HCT116 (cell line): ENCODE results near the gene CYP4F12. TPM values are rescaled to one million over a fixed set of nuclear protein-coding genes. Genes with fewer than 3 reads are reported as not detected.

Source experiments
- ATAC-seq: fragments of 200-7000 bp; cut with Tn5 transposase; 2 replicates; pipeline ENCODE4 v1.9.1; 2020; ENCODE audit warnings: mild to moderate bottlenecking, moderate library complexity
- BruUV-seq: library from RNA; stranded (reverse); fragments of 400-500 nt; replicated peaks from 2 replicates; lab custom pipeline; 2021; lab: Mats Ljungman, UMichigan
- CTCF ChIA-PET: fragments of 300-600 bp; sonication (Branson Sonifier 250); formaldehyde crosslinking; loops from one replicate; lab custom pipeline; 2021; ENCODE audit warnings: antibody characterized with exemption; lab: Charles Lee
- POLR2A ChIA-PET: fragments of 300-600, 350-600 bp; sonication (Branson Sonifier 250); formaldehyde crosslinking; loops from one replicate; lab custom pipeline; 2021; ENCODE audit warnings: antibody characterized with exemption; lab: Charles Lee
- RAD21 ChIA-PET, 2 experiments: fragments of 300-600 bp; sonication (Branson Sonifier 250); formaldehyde crosslinking; loops; one replicate each; lab custom pipeline; 2023; ENCODE audit warnings: low total read pairs in 2 of 2; ENCODE audit not compliant: uncharacterized antibody in 2 of 2, unreplicated experiment in 2 of 2, low non-redundant PET in 1 of 2; lab: Charles Lee
- DNase-seq: peaks from one replicate; pipeline ENCODE4 v3.0.0-alpha.2; 2010; ENCODE audit warnings: low read depth, low spot score
- H2AFZ ChIP-seq: fragments of 200-600 bp; shearing (Covaris generic), sonication (generic); 2 replicates; pipeline ENCODE4 v1.6.1; 2017; ENCODE audit warnings: low read depth, mixed run types, mixed read lengths, antibody characterized with exemption, low read length; ENCODE audit not compliant: poor library complexity, severe bottlenecking
- H3K27ac ChIP-seq: 2 replicates; pipeline ENCODE4 v1.5.1; 2012; ENCODE audit warnings: low read depth, low read length
- H3K27me3 ChIP-seq: fragments of 200-600 bp; sonication (generic); 2 replicates; pipeline ENCODE4 v1.6.1; 2016; ENCODE audit warnings: mixed run types, low read length, mixed read lengths; ENCODE audit not compliant: insufficient read depth
- H3K36me3 ChIP-seq, 2 experiments: fragments of 200-500 bp in 1 of 2; fragments of 200-600 bp in 1 of 2; sonication (Bioruptor generic) in 1 of 2; sonication (generic) in 1 of 2; 2 replicates each; pipeline versions ENCODE4 v1.5.1 to v1.6.1; 2014 to 2016; ENCODE audit warnings: low read length in 2 of 2, inconsistent platforms in 1 of 2, mixed read lengths in 1 of 2, mixed run types in 1 of 2; ENCODE audit not compliant: insufficient read depth in 2 of 2, control insufficient read depth in 1 of 2
- H3K4me1 ChIP-seq, 2 experiments: fragments of 200-600 bp in 1 of 2; sonication (generic) in 1 of 2; 2 replicates each; pipeline versions ENCODE4 v1.5.1 to v1.6.1; 2012 to 2017; ENCODE audit warnings: low read length in 2 of 2, inconsistent platforms in 1 of 2, mild to moderate bottlenecking in 1 of 2, mixed read lengths in 1 of 2, mixed run types in 1 of 2, moderate library complexity in 1 of 2; ENCODE audit not compliant: insufficient read depth in 2 of 2, control insufficient read depth in 1 of 2
- H3K4me2 ChIP-seq: fragments of 200-600 bp; sonication (generic); 2 replicates; pipeline ENCODE4 v1.6.1; 2017; ENCODE audit warnings: mixed run types, low read length, mixed read lengths
- H3K4me3 ChIP-seq, 2 experiments: fragments of 200-600 bp in 1 of 2; sonication (generic) in 1 of 2; replicated peaks in 1 of 2; 2 replicates each; pipeline ENCODE4 v1.5.1; 2011 to 2016; ENCODE audit warnings: low read length in 2 of 2, control low read depth in 1 of 2, low read depth in 1 of 2, mild to moderate bottlenecking in 1 of 2, mixed read lengths in 1 of 2, mixed run types in 1 of 2
- H3K79me2 ChIP-seq: fragments of 200-600 bp; sonication (generic); 2 replicates; pipeline ENCODE4 v1.6.1; 2017; ENCODE audit warnings: mild to moderate bottlenecking, mixed run types, low read length, moderate library complexity, mixed read lengths; ENCODE audit not compliant: insufficient read depth
- H3K9ac ChIP-seq: fragments of 200-600 bp; sonication (generic); 2 replicates; pipeline ENCODE4 v1.6.1; 2016; ENCODE audit warnings: low read length, mixed read lengths
- H3K9me2 ChIP-seq: fragments of 200-600 bp; sonication (generic), shearing (Covaris generic); 2 replicates; pipeline ENCODE4 v1.6.1; 2017; ENCODE audit warnings: mixed run types, mild to moderate bottlenecking, moderate library complexity; ENCODE audit not compliant: insufficient read depth
- H3K9me3 ChIP-seq, 2 experiments: fragments of 200-500 bp in 1 of 2; fragments of 200-600 bp in 1 of 2; sonication (Bioruptor generic) in 1 of 2; sonication (generic) in 1 of 2; 2 replicates each; pipeline ENCODE4 v1.6.1; 2014 to 2017; ENCODE audit warnings: low read length in 2 of 2, mixed read lengths in 2 of 2, inconsistent platforms in 1 of 2, low read depth in 1 of 2, mild to moderate bottlenecking in 1 of 2, mixed run types in 1 of 2, moderate library complexity in 1 of 2; ENCODE audit not compliant: control insufficient read depth in 1 of 2, insufficient read depth in 1 of 2
- H4K20me1 ChIP-seq: fragments of 200-600 bp; sonication (generic), shearing (Covaris generic); 2 replicates; pipeline ENCODE4 v1.6.1; 2017; ENCODE audit warnings: mixed run types, mild to moderate bottlenecking, moderate library complexity; ENCODE audit not compliant: insufficient read depth
- CBX3 ChIP-seq: IDR thresholded peaks from 2 replicates; pipeline ENCODE4 v1.6.1; 2012; ENCODE audit warnings: low read depth
- CEBPB ChIP-seq: IDR thresholded peaks from 2 replicates; pipeline ENCODE4 v1.6.1; 2012; ENCODE audit warnings: low read depth
- EGR1 ChIP-seq: IDR thresholded peaks from 2 replicates; pipeline ENCODE4 v1.6.1; 2012; ENCODE audit warnings: low read depth
- ELF1 ChIP-seq: IDR thresholded peaks from 2 replicates; pipeline ENCODE4 v1.6.1; 2012; ENCODE audit warnings: low read depth, borderline replicate concordance
- EZH2phosphoT487 ChIP-seq: fragments of 200-600 bp; IDR thresholded peaks from 2 replicates; pipeline ENCODE4 v1.6.1; 2018; ENCODE audit warnings: antibody characterized with exemption, borderline replicate concordance
- FOSL1 ChIP-seq: IDR thresholded peaks from 2 replicates; pipeline ENCODE4 v1.6.1; 2012; ENCODE audit warnings: low read depth
- POLR2AphosphoS5 ChIP-seq: IDR thresholded peaks from 2 replicates; pipeline ENCODE4 v1.6.1; 2011; ENCODE audit warnings: mild to moderate bottlenecking, low read depth, low read length, moderate library complexity
- RAD21 ChIP-seq: IDR thresholded peaks from 2 replicates; pipeline ENCODE4 v1.6.1; 2012; ENCODE audit warnings: low read depth, mild to moderate bottlenecking
- SIN3A ChIP-seq: IDR thresholded peaks from 2 replicates; pipeline ENCODE4 v1.6.1; 2012; ENCODE audit warnings: low read depth
- SP1 ChIP-seq: IDR thresholded peaks from 2 replicates; pipeline ENCODE4 v1.6.1; 2012; ENCODE audit warnings: low read depth
- ZFX ChIP-seq: fragments of 450-650 bp; IDR thresholded peaks from 2 replicates; pipeline ENCODE4 v1.6.1; 2017
- intact Hi-C: fragments of 100-400 bp; cut with micrococcal nuclease; formaldehyde crosslinking; loops from 2 replicates; pipeline ENCODE4 v1.10.0; 2022
- total RNA-seq: library from RNA; stranded (reverse); gene quantifications from one replicate; pipeline ENCODE4 v1.2.1, GENCODE V29; 2021; ENCODE audit not compliant: unreplicated experiment
- TF ChIP-seq, protein P1 (sequence below): IDR thresholded peaks from 2 replicates; pipeline ENCODE4 v1.6.1; 2012
- TF ChIP-seq, protein P2 (sequence below): IDR thresholded peaks from 2 replicates; pipeline ENCODE4 v1.6.1; 2012

CYP4F12 gene
- total RNA-seq, 1 experiment from 2014 or later: 4.4 TPM

DNA sequence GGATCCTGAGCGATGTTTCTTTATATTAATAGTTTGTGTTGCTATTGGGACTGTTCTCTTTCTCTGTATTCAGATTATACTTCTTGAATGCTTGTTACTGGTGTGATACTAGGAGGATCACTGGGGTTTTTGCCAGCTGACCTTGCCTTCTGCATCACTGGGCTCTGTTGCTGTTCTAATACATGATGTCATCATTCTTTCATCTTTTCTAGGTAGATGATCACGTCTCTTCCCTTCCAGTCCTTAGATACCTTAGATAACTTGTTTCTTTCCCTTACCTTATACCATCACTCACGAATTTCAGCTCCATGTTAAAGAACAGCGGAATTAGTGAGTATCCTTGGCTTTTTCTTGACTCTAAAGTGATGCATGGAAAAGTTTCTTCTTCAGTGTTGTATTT lies 64.8 kb downstream of the CYP4F12 start, which contains the start of gene OR10H3:
Gene OR10H3, plus strand, starts transcription at position 264 of the 400 bp plus-strand sequence. CDS start 3,408 bp downstream, outside the sequence.
- no peak for DNase-seq
- ChIA-PET POLR2A (no interaction called here), CTCF (no interaction called here), RAD21 (no interaction called here)
- Histone ChIP-seq H3K4me2 (no peak within 1 kb of the TSS), H2AFZ (no peak within 1 kb of the TSS), H3K9ac (no peak within 1 kb of the TSS), H3K27ac (no peak within 1 kb of the TSS), H3K79me2 (no peaks in the 10 kb centered on the region), H3K9me2 (no peaks in the 10 kb centered on the region; the same call in 1 of the 2 replicates), H3K9me3 (peaks cover 14 to 28% of the 10 kb centered on the region in 2 experiments; a peak in 2 of 4 replicates), H4K20me1 (no peaks in the 10 kb centered on the region; the same call in 1 of the 2 replicates), H3K27me3 (no peaks in the 10 kb centered on the region), H3K4me3 (no peak within 1 kb of the TSS), H3K4me1 (no peaks in the 10 kb centered on the region), H3K36me3 (no peaks in the 10 kb centered on the region)
- no peak for ATAC-seq
- TF ChIP-seq CEBPB (no peak), EZH2phosphoT487 (no peak), POLR2AphosphoS5 (no peak), CBX3 (no peak), ZFX (no peak), SP1 (no peak), EGR1 (no peak), SIN3A (no peak)
- TF ChIP-seq, protein P1, sequence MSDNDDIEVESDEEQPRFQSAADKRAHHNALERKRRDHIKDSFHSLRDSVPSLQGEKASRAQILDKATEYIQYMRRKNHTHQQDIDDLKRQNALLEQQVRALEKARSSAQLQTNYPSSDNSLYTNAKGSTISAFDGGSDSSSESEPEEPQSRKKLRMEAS: no peak
- no TSS peak for BruUV-seq
- intact Hi-C loops: no loop called here

DNA sequence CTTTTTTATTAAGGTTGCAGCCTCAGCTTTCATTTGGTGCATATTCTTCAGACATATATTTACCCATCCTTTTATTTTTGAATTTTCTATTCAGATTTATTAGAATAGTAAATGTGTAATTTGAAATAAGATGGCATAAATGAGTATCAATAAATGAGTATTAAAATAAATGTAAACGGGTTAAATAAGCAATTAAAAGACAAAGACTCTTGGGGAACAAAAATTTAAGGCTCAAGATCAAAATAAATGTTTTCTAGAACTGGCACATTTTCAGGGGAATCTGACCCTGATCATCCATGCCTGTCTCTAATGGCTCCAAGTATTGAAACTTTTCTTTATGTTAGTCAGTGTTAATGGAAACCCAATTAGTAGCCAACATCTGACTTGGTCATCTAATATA lies 67.9 kb downstream of the CYP4F12 start:
- CTCF ChIA-PET: no interaction called here
- TF ChIP-seq CEBPB: no peak
- TF ChIP-seq, protein P2, sequence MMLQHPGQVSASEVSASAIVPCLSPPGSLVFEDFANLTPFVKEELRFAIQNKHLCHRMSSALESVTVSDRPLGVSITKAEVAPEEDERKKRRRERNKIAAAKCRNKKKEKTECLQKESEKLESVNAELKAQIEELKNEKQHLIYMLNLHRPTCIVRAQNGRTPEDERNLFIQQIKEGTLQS: no peak
- no peak for TF ChIP-seq EZH2phosphoT487
- TF ChIP-seq RAD21: no peak
- TF ChIP-seq ELF1: no peak
- no peak for TF ChIP-seq FOSL1

More for the DNA sequence above, 67.9 kb downstream of the CYP4F12 start:
- intact Hi-C loops: no loop called here
- no peaks in the 10 kb centered on the region; the same call in 1 of the 2 replicates for H3K9me2 ChIP-seq
- no peaks in the 10 kb centered on the region for H3K79me2 ChIP-seq
- H4K20me1 ChIP-seq: no peaks in the 10 kb centered on the region; the same call in 1 of the 2 replicates
- ATAC-seq (no peak), DNase-seq (no peak)
- POLR2A ChIA-PET: no interaction called here
- no peak overlapping the region for H3K9ac ChIP-seq
- no peak overlapping the region for H2AFZ ChIP-seq
- no peaks in the 10 kb centered on the region for H3K27me3 ChIP-seq
- no TSS peak for BruUV-seq
- no peak overlapping the region for H3K27ac ChIP-seq
- H3K4me1 ChIP-seq: no peaks in the 10 kb centered on the region
- H3K4me2 ChIP-seq: no peak overlapping the region
- RAD21 ChIA-PET: no interaction called here
- no peaks in the 10 kb centered on the region for H3K36me3 ChIP-seq
- peaks cover 14 to 28% of the 10 kb centered on the region in 2 experiments; a peak in 2 of 4 replicates for H3K9me3 ChIP-seq
- no peak overlapping the region for H3K4me3 ChIP-seq

Other genes starting within 250 kb of the CYP4F12 start
- 28.4 TPM for gene WIZ, start 223.1 kb upstream of the CYP4F12 start, total RNA-seq
- gene RASAL3, start 208.5 kb upstream of the CYP4F12 start, total RNA-seq: 0.57 TPM
- not detected for gene PGLYRP2, start 193.6 kb upstream of the CYP4F12 start, total RNA-seq
- 4.9 TPM for gene CYP4F22, start 164.6 kb upstream of the CYP4F12 start, total RNA-seq
- gene CYP4F8, start 57.9 kb upstream of the CYP4F12 start, total RNA-seq: not detected
- gene CYP4F3, start 32.2 kb upstream of the CYP4F12 start, total RNA-seq: 3.6 TPM
- not detected for gene OR10H2, start 54.9 kb downstream of the CYP4F12 start, total RNA-seq
- gene OR10H3, start 64.9 kb downstream of the CYP4F12 start, total RNA-seq: not detected
- gene OR10H5, start 114.6 kb downstream of the CYP4F12 start, total RNA-seq: not detected
- 0.17 TPM for gene OR10H1, start 142.6 kb downstream of the CYP4F12 start, total RNA-seq
- 1.1 TPM for gene CYP4F2, start 225.0 kb downstream of the CYP4F12 start, total RNA-seq